GF-D8 (cell line): ENCODE measurements around the gene KDM5B.
"Not testable (repeated sequence)": the region's sequence is repeated elsewhere in the genome, so short reads cannot be mapped to it uniquely, and the experiment has no call there.

Source experiments
- DNase-seq: peaks from one replicate; lab custom pipeline; 2025; lab: John Stamatoyannopoulos, UW

Gene KDM5B

DNA sequence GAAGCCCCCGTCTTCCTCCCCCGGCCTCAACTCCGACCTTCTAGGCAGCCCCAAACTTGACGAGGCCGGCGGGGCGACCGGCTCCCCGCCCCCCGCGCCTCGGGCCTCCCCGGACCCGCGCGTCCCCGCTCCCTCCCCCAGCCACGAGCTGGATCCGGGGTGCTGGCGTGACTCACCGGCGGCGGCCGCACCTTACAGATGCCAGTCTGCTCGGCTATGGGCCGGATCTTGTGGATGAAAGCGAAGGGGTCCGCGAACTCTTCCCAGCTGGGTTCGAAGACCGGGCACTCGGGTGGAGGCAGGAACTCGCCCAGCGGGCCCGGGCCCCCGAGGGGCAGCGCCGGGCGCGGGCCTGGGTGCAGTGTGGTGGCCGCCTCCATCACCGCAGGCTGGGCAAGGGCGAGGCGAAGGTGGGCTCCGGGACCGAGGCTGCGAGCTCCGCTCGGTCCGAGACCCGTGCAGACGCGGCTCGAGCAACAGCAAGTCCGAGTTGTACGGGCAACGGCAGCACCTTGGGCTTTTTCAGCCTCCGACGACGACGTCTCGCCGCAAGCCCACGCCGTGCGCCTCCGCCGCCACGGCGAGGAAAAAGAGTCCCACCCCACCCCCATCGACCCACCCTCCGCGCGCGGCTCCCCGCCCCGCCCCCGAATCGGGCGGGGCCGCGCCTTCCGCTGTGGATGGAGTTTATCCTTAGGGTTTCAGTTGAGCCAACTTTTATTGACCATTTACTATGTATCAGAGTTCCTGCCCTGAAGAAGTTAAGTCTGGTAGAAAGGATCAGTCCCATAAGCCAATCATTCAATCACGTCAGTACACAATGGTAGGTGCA, at the start of gene KDM5B:
Gene KDM5B (minus strand): TSS at position 496 of the 832 bp plus-strand sequence. CDS start 116 bp downstream, at position 380.
- DNase-seq = no peak

DNA sequence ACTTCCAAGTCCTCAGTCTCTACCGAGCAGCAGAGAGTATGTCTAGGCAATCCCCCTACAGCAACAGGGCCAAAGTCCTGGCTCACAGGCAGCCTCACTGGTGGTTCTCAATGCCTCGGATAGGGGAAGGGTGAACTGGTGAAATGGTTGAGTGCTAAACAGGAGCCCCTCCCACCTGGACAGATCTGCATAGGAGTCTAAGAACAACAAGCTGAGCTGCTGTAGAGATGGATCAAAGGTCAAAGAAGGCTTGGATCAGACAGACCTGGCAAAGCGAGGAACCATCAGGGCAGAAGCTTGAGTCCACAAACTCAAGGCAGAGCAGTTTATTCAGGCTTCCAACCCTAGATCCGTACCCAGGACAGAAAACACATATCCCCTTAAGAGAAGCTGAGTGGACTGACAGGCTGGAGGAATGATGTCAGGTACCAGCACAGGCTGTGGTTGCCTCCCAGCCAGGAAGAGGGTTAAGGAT, 49.0 kb upstream of the KDM5B start:
- no peak for DNase-seq

DNA sequence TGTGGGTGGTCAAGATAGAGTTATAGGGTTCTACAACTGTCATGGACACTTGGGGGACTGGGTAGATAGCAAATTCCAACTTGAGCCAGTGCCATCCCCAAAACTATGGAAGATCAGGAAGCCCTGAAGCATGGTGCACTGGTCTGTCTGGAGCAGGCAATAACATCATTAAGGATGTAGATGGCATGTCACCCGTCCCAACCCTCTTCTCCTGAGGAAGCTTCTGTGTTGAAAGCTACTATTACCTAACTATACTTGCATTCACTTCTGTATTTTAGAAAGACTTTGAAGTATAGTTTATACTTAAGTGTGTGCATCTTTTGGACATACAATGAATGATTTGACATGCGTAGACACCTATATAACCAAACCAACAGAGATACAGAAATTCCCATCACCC, 47.8 kb upstream of the KDM5B start:
- no peak for DNase-seq

DNA sequence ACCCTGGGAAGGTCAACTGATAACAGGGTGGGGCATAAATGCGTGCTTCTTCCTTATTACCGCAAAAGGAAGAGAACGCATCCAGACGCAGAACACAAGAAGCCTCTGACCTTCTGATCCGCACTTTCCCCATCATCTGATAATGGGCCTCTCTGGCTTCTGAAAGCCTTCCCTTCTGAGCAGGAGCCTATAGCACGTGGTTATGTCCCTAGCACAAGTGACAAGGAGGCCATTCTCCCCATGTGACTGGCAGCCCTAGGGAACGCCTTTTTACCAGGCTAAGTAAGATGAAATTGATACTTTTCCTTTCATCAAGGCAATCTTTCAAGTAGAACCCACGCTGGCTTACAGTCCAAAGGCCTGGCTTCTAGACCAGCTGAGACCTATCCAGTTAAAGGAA, 46.6 kb upstream of the KDM5B start:
- no peak for DNase-seq

DNA sequence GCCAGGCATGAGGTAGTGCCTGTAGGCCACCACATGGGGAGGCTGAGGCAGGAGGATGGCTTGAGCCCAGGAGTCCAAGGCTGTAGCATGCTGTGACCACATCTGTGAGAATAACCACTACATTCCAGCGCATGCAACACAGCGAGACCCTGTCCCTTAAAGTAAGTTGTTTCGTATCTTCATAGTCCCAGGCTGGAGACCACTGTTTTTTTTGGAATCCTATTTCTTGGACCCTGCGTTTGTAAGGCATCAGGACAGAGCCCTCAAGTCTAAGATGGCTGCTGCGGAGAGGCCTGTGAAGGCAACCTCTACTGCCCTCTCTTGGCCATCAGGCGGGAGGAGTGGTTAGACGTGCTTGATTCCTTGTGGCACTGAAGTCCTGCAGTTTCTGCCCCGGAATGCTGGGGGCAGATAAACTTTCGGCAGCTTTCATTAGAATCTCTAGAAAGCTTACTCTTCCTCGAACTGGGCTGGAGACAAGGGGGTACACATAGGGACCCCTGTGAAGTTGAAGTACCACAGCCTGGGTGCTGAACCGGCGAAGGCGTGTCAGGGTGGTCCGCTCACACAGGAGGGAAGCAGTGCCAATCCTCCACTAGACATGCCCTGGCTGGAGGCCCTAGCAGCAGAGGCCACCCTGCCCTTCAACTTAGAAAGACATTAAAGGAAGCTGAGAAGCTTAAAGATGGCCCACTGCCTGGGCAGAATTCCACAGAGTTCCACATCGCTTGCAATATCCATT, 44.1 kb upstream of the KDM5B start:
- peak; percentile 36 for DNase-seq

DNA sequence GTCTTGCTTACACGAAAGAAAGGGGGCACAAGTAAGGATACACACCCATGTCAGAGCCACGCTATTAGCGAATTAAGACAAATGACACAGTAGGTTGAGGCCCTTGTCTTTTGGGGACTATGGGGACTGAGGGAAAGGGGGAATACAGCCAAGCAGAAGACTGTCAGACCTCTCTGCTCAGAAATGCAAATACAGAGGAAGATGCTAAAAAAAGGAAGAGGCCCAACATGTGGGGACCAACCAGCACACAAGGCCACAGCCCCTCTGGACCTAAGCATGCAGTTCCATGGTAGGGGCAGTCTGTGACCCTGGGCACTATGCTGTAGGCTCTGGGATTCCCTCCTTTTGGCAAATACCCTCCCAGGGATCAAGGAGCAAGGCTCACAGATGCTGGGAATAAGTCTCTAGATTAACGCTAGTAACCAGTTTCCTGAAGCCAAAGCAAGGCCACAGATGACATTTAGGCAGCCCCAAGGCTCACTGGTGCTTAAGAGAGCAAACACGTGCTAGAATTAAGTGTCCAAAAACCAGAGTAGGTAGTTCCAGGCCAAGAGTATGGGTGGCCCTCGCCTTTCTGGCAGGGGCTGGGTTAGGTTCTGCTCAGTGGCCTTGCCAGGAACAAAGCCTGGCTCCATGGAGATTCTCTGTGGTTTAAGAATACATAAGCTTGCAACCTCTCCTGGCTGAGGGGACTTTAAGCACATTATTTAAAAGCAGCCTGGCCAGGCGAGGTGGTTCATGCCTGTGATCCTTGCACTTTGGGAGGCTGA, 42.6 kb upstream of the KDM5B start:
- no peak for DNase-seq

DNA sequence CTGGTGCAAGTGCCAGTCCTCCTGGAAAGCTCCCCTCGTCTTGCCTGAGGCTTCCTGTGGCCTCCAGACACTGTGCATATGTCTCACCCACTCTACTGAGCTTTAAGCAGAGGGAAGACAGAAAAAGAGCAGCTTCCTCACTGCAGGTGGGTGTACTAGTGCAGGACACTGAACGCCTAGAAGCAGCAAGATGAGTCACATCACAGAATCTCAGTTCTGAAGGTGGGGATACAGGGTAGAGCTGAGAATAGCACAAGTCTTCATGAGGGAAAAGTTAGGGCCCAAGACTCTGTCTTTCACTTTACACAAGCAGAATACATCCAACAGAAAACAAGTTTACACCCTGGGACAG, 39.9 kb upstream of the KDM5B start:
- DNase-seq = no peak

DNA sequence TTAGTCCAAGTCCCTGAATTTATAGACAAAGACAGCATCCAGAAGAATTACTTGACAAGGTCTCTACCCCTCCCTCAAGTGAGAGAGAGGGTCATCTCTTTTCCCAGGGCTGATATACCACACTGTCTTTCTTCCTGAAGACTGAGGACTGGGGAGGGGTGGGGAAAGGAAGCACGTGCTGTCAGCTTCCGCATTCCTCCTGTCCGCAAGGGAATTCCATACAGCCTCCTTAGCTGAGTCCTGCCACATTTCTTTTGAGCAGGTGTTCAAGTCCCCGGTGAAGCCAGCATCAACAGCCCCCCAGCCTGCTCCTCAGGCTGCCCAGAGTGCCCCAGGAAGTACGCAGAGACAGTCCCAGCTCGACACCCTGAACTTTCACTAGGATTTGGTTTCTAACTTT, 36.7 kb upstream of the KDM5B start:
- DNase-seq = no peak

DNA sequence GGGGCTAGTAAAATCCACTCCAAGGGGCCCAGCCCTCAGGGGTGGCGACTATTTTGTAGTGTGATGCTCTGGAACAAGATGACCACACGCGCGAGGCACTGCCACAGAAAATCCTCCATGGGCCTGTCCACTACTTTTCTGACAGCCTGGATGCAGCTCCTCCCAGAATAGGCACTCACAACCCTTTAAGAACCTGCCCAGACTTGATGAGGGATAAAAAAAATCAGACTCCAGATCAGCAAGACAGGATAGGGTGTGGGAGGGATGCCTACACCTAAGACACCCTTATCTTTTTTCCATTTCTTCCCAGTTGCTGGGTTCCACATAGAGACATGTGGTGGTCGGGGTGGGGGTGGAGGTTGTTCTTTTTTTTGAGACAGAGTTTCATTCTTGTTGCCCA, 36.0 kb upstream of the KDM5B start:
- DNase-seq = no peak

DNA sequence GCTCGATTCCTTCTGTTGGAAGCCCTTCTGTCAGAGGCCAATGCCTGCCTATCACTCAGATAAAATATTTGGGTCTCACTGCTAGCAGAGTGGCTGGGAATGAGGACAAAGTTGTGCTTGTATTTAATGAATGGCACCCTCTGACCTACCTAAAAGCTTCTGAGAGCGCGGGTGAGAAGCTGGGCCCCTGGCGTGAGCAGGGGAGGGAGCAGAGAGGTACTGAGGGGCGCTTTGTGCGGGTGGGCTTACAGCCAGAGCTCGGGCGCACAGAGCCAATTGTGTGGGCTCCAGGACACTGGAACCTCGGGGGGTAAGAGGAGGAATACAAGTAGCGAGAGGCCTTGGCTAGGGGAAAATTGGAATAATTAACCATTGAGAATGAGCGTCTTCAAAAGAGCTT, 34.9 kb upstream of the KDM5B start:
- DNase-seq = no peak

DNA sequence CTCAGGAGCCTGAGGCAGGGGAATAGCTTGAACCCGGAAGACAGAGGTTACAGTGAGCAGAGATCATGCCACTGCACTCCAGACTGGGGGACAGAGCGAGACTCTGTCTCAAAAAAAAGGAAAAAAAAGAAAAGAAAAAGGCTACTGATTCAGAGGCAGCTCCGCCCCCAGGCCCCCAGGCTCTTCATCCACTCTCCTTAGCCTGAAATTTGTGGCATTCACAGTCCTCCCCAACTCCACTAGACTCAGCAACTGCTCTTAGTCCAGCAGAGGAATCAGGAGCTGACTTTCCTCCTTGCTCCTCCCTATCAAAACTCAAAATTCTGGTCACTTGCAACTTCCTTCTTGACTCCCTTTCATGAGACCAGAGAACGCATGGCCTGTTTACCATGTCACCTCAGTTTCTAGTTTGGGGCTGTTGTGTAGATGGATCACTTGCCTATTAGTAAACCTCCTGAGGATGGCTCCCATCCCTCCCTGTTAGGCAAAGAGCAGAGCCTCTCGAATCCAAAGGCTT, 29.6 kb upstream of the KDM5B start:
- DNase-seq = no peak

DNA sequence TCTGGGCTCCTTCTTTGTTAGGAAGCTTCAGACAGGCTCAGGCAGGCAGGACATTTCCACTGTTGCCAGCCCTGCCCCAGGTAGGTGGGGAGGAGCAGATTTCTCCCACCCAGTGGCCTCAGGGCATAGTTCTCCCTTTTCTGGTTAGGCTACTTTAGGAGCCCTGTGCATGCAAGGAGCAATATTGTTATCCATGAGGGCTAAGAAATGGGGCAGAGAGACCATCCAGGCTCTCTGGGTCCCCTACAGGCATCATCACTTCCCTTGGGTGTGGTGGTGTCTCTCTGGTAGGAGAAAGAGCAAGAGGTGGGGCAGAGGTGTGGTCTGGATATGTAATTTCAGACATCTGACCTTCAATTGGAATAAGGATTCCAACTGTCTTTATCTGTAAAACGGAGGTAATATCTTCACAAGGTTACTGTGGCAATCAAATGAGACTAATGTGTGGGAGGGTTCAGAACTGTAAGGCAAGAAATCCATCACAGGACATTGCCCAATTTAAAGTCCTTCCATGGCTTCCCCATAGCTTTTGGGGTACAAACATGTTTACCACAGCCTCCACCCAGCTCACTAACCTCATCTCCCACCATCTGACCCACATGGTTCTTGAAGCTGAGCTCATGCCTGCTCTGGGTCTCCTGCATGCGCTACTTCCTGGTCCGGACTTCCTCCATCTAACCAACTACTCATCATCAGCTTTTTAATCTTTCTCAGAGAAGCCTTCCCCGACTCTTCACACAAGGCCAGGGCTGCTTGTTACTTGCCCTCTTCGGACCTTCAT, 28.6 kb upstream of the KDM5B start:
- DNase-seq = peak; percentile 50

DNA sequence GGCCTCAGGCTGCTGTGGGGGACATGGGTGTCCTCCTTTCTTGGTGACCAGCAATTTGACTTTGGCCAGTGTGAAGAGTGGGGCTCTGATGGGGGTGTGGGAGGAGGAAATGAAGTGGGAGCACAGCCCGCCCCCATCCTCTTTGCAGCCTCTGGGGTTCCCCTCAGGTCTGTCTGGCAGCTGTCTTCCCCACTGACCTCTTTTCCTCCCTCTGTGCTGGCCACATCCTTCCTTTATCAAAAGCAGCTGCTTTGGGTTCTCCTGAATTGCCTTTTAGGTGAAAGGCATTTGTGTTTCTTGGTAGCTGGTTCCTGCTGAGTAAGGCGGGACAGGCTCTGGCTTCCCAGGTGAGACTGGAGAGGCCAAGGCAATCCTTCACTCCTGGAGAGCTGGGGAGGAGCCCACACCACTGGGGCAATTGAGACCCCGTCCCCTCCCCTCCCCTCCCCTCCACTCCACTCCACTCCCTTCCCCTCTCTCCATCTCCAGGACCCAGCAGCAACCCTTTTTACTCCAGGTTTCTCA, 27.4 kb upstream of the KDM5B start:
- DNase-seq = peak; percentile 47

DNA sequence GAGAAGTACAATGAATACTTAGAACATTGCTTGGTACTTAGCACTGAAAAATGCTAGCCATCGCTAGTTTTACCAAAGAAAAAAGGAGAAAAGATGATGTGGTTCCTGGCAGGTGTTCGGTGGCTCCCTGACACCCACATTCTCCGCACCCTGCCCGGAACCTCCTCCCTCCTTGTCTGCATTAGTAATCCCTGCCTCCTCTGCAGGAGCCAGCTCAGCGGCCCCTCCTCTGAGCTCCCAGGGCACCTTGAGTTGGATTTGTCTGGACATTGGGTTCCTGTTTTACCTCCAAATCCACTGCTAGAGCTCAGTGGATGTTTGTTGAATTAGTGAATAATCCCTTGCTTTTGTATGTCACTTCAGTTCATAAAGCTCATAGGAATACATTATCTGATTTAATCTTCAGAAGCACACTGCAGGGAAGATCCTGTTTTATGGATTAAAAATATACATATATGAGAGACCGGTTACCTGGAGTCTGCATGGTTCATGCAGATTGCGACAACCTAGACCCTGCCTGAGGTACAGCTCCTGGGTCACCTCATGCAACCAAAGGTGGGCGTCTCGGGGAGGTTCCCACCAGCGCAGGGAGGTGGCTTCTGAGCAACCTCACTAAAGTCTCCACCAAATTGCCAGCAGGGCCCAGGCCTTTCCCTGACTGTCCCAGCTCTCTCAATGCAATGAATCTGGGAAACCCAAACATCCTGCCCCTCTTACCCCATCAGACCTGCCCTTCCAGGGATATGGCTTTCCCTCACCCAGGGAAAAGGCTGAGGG, 26.7 kb upstream of the KDM5B start:
- no peak for DNase-seq

DNA sequence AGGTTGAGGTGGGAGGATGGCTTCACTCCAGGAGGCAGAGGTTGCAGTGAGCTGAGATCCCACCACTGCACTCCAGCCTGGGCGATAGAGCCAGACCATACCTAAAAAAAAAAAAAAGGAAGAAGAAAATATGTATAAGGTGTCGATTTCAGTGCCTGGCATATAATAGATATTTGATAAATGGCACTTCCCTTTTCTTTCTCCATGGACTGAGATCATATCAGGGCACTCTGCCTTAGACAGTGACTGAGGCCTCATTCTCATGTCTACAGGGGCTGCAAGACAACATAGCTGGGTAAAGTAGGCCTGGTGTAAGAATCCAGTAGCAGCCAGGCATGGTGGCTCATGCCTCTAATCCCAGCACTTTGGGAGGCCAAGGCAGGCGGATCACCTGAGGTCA, 23.7 kb upstream of the KDM5B start:
- peak; percentile 48 for DNase-seq

DNA sequence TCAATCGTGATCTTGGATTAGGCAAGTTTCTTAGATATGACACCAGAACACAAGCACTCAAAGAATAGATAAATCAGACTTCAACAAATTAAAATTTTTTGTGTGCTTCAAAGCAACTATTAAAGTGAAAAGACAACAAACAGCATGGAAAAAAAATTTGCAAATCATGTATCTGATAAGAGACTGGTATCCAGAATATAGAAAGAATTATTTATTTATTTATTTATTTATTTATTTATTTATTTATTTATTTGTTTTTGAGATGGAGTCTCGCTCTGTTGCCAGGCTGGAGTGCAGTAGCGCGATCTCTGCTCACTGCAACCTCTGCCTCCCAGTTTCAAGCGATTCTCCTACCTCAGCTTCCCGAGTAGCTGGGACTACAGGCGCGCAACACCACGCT, 21.0 kb upstream of the KDM5B start:
- DNase-seq = not testable (repeated sequence)

DNA sequence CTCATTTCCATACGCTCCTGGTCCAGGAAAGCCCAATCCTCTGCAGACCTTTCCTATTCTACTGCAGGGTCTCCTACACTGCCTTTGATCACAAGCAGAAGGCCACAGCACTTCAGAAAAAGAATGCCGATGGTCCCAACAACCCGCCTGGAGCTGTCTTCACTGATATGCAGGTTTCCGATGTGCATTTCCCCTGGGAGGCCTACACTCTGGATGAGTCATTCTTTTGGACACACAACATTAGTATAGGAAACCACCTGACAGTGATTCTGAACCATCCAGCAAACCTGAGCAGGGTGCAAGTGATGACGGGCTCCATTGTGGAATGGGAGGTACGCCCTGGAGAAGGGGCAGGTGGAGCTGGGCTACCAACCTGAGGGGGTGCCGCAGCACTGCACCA, 17.5 kb upstream of the KDM5B start:
- no peak for DNase-seq

DNA sequence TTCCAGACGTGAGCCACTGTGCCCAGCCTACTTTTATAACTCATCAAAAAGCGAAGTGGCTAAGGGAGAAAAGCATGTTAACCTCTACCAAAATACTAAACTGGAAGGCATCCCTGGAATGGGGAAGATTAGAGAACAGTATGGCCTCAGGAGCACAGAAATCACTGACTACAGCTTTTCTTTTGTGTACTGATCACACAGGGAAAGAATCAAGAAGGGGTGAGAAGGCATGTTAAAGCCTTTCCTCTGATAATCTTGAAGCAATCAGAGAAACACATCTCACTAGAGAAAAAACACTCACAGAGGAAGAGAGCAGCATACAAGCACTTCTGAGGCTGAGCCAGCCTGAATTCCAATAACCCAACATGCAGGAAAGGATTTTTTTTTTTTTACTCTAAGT, 13.2 kb upstream of the KDM5B start:
- no peak for DNase-seq

DNA sequence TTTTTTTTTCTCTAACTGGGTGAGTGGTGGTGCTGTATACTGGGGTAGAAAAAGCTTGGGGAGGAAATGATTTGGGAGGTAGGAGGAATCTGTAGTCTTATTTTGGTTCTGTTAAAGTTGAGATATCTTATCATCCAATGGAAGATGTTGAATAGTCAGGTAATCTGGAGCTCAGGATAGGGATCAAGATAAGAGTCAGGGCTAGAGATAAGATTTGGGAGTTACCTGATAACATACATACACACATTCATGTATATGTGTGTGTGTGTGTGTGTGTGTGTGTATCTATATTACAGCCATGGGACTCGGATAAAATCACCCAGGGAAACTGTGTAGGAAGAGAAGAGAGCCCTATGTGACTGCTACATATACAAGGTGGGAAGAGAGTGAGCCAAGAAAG, 10.6 kb upstream of the KDM5B start:
- DNase-seq = no peak

DNA sequence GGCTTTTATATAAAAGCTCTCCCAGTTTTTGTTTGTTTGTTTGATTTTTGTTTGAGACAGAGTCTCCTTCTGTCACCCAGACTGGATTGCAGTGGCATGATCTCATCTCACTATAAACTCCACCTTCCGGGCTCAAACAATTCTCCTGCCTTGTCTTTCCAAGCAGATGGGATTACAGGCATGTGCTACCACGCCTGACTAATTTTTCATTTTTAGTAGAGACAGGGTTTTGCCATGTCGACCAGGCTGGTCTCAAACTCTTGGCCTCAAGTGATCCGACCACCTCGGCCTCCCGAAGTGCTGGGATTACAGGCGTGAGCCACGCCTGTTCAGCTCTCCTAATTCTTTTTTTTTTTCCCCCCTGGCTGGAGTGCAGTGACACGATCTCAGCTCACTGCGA, 6.9 kb upstream of the KDM5B start:
- no peak for DNase-seq
